Stimulated activated CD4-positive, alpha-beta T cell treated with anti-CD3 and anti-CD28 coated beads, Interleukin-15, amount 100 ng/mL, for 48 hours (primary cell): Measurements from ENCODE around the gene EPHB2.

Experiments
- DNase-seq, 2 donors: peaks; one replicate each; pipeline ENCODE4 v3.0.0-alpha.2; 2020; ENCODE audit warnings: low read depth in 2 of 2

The EPHB2 gene

GRCh38 chr1:22951796-22952195, 241.2 kb downstream of the EPHB2 start:
- no peak for DNase-seq

- DNase-seq, result no peak
Measured at GRCh38 chr1:22952694-22953056, 242.0 kb downstream of the EPHB2 start.

DNA sequence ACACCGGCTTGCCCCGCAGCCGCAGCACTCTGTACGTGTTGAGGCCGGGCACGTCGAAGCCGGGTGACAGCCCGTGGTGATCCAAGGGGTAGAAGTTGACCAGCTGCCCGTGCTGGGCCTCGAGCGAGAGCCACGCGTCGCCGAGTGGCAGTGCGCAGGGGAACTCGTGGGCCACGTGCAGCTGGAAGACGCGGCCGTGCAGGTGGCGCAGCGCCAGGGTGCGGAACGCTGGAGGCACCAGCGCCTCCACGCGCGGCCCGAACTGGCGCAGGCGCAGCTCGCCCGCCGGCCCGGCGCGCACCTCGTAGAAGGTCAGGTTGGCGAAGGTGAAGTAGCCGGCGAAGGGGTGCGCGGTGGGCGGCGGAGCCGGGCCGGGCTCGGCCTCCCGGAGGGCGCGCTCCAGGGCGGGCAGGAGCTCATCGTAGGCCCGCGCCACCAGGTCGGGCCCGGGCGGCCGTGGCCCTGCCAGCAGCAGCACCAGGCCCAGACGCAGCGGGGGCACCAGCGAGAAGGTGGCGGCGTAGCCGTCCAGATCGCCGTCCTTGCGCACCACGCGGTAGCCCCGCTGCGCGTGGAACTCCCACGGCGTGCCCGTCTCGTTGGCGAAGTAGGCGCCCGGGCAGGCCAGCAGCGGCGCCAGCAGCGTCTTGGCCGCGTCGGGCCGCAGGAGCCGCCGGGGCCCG, 242.6 kb downstream of the EPHB2 start:
- DNase-seq, result no peak

- DNase-seq, result no peak
Measured at GRCh38 chr1:22953740-22954141, 243.1 kb downstream of the EPHB2 start.

DNA sequence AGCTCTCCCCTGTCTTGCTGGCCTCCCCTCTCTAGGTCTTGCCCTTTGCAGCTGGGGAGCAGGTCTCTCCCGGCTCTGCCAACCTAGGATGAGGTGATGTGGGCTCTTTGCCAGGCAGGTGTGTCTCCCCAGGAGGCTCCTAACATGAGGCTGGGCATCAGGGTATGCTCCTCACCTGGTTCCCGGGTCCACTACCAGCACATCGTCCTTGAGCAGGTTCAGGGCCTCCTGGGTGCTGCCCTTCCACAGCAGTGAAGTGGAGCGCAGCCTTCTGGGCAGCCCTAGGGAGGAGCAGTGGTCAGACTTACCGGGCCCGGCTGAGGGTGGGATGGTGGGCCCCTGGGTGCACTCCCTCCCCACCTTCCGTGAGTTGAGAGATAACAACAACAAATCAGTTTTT, 244.5 kb downstream of the EPHB2 start:
- no peak for DNase-seq

DNA sequence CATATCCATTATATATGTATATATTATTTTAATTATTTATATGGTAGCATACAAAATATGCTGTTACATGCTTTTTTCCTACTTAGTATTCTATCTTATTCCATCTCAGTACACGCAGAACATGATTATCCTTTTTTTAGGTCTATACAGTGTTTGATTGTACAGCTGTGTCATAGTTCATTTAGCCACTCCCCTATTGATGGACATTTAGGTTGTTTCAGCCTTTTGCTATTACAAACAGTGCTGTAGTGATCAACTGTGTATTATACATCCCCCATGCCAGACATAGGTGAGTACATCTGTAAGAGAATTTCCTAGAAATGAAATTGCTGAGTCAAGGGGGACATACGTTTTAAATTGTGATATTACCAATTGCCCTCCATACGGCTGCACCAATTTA, 246.4 kb downstream of the EPHB2 start:
- DNase-seq, result no peak

GRCh38 chr1:22958556-22958955, 247.9 kb downstream of the EPHB2 start:
- no peak for DNase-seq

DNA sequence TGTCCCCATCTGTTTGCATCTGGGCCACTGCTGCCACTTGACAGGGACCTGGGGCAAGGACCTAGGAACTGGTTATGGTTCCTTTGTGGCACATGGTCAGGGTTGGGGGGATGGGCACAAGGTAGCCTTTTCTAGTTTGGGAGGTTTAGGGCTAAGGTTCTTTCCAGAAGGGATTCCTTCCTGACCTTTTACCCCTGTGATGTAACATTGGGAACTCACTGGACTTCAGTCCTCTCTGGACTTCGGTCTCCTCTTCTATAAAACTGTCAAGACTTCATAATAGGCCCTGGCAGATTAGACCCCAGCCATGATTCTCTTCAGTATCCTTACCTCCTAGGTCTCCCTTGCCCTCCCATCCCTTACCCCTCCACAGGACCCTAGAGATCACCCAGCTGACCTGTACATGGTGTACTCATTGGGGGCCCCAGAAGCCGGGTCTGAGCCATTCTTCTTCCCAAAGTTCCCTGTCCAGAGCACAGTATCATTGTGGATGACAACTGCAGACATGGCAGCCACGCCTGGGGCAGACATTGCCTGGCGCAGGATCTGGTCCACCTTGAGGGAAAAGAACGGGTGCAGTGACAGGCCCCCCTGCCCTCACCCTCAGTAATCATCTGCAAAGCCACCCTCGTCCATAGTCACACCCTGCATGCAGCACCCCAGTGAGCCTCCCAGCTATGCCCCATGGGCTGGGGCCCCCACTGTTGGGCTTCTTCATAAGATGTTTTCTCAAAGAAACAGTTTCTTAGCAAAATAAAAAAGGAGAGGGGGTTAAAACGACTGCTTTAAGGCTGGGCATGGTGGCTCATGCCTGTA, 249.1 kb downstream of the EPHB2 start:
- DNase-seq, result no peak

DNA sequence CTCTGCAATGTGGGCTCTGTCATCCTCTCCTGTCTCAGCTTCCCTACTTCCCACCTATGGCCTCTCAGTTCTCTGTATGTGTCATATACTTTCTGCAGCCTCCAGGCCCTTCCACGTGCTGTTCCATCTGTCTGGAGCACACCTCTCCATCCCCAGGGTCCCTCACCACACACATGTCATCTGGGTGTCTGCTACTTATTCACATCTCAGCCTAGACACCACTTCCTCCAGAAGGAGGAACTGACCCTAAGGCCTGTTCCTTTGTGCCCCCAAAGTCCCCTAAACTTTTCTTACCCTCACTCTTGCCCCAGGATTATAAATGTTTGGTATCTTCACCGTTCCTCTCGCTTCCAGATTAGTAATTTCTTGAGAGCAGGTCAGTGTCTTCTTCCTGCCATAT, 251.9 kb downstream of the EPHB2 start:
- no peak for DNase-seq

DNA sequence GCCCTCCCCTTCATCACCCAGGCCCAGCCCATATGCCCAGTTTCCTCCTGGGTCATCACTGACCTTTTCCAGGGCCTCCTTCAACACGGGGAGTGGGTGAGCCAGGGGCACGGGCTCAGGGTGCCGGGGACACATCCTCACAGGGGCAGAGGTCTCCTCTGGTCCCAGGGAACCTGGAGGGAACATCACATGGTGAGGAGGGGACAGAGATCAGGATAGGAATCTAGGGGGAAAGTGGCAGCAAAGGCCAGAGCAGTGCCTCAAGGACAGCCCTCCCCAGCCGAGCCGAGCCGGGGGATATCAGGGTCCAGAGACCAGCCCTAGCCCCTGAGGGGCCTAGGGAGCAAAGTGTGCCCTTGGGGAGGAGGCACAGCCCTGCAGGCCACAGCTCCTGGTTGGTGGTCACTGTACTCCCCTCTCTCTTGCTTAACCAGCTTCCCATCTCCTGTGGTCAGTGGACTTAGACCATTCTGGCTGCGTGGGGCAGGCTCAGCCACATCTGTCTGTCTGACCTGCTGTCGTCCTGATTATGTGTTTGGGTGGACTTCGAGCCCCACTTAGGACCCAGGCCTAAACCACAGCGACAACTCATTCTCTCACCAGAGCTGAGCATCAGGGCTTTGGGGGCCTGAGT, 252.5 kb downstream of the EPHB2 start:
- DNase-seq, result no peak

- no peak for DNase-seq
Measured at GRCh38 chr1:22966309-22966708, 255.7 kb downstream of the EPHB2 start.

DNA sequence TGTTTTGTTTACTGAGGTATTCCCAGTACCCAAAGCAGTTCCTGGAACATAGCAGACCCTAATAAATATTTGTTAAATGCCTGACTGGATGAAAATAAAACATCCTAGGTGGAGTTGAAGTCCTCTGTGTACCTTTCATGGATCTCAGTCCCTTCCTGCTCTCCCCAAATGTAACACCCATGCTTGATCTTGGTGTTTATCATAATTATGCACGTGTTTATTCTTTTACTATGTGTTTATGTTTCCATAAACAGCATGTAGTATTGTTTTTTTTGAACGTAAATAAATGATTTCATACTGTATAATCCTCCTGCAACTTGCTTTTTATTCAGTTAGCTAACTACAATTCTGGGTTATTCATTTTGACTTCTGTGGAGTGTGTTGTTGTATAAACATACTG, 257.2 kb downstream of the EPHB2 start:
- DNase-seq, result no peak

DNA sequence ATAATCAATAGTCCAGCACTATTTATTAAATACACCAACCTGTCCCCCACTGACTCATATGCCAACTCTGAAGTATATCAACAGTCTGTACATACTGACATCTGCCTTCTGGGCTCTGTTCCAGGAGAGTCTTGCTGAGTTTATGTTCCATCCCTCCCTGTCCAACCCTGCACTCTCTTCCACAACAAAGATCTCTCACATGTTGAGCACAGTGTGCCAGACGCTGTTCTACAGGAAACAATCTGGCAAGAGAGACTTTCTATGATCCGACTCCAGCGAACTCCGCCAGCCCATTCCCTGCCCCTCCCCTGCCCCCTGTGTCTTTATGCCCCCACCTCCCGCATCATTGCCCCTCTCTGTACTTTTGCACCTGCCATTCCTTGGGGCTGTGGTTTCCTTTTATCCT, 258.7 kb downstream of the EPHB2 start:
- DNase-seq, result no peak

DNA sequence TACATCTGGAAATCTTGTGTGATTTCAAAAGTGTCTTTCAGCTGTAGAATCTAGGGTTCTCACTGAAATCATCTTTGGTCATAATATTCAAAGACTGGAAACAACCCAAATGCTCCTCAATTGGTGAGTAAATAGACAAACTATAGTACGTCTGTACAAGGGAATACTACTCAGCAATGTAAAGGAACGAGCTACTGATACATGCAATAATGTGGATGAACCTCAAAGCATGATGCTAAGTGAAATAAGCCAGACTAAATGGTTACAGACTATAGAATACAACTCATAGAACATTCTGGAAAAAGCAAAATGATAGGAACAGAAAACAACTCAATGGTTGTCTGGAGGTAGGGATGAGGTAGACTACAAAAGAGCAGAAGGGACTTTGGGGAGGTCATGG, 259.5 kb downstream of the EPHB2 start:
- no peak for DNase-seq
